ENCODE results near the gene CSNK1E.

The CSNK1E gene

DNA sequence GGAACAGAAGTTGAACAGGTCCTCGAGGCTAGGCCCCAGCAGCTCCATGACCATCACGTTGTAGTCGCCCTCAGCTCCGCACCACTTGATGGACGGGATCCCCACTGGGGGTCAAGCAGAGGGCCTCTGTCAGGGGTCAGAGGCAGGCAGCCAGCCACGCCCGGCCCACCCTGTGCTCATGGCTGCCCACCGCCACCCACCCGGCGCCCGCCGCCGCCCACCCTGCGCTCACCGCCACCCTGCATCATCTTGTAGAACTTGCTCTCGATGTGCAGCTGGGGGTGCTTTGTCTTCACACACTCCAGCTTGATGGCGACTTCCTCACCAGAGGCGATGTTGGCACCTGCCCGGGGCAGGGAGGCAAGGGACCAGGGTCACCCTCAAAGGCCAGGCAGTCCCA is 14.3 kb downstream of the CSNK1E start:
- Mint-ChIP-seq H3K27me3 (ENCODE audit: low read depth, poor library complexity) (no peaks in the 10 kb centered on the region), H3K9me3 (no peaks in the 10 kb centered on the region), H3K27ac (no peak overlapping the region), H3K4me1 (peaks cover 29% of the 10 kb centered on the region), H3K4me3 (no peak overlapping the region), H3K36me3 (ENCODE audit: low read depth) (peaks cover 52% of the 10 kb centered on the region)
- TF ChIP-seq, protein P1, sequence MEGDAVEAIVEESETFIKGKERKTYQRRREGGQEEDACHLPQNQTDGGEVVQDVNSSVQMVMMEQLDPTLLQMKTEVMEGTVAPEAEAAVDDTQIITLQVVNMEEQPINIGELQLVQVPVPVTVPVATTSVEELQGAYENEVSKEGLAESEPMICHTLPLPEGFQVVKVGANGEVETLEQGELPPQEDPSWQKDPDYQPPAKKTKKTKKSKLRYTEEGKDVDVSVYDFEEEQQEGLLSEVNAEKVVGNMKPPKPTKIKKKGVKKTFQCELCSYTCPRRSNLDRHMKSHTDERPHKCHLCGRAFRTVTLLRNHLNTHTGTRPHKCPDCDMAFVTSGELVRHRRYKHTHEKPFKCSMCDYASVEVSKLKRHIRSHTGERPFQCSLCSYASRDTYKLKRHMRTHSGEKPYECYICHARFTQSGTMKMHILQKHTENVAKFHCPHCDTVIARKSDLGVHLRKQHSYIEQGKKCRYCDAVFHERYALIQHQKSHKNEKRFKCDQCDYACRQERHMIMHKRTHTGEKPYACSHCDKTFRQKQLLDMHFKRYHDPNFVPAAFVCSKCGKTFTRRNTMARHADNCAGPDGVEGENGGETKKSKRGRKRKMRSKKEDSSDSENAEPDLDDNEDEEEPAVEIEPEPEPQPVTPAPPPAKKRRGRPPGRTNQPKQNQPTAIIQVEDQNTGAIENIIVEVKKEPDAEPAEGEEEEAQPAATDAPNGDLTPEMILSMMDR (IDR thresholded peaks at IDR 0.05): no peak
- no peak for DNase-seq

DNA sequence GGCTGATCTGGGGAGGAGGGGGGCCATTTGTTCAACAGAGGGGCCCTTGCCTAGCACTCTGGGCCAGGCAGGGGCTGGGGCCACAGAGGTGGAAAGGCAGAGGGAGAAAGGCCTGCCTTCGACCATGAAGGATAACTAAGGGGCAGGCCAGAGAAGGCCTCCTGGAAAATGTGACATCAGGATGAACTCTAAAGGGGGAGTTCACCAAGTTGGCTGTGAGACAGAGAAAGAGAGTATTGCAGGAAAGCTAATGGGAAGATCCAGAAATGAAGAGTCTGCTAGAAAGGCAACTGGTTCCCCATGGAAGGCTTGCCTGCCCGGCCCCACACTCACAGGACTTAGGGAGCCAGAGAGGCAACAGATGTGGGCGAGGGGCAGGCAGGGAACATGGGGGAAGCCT is 16.3 kb downstream of the CSNK1E start:
- Mint-ChIP-seq H3K27ac (peak overlapping the region; percentile 92), H3K27me3 (ENCODE audit: low read depth, poor library complexity) (no peaks in the 10 kb centered on the region), H3K9me3 (no peaks in the 10 kb centered on the region), H3K4me1 (peaks cover 18% of the 10 kb centered on the region), H3K36me3 (ENCODE audit: low read depth) (peaks cover 64% of the 10 kb centered on the region), H3K4me3 (no peak overlapping the region)
- TF ChIP-seq, protein P1 (IDR thresholded peaks at IDR 0.05): no peak
- DNase-seq: no peak

DNA sequence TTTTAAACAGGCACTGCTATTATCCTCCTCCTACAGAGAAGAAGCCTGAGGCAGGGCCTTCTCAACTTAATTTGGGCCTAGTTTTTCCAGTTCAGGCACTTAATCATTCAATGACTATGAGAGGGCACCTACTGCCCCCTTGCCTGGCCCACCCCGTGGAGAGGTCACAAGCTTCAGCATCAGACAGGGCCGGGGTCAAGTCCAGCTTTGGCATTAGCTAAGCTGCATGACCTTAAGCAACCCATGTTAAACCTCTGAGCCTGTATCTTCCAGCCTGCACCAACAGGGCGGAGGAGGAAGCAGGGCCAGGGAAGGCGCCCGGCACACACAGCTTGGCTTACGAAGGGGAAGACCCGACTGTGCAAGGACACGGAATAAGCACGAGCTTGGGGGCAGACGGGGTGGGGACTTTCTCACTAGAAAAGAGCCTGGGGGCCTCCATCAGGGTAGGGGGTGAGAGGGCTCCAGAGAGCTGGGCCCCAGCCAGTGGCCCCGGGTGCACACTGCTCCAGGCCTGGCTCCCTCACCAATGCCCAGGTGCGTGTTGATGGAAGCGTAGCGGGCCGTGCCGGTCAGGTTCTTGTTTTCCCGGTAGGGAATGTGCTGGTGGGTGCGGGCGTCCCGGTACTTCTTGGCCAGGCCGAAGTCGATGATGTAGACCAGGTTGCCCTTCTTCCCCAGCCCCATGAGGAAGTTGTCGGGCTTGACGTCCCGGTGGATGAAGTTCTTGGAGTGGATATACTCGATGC is 16.9 kb downstream of the CSNK1E start:
- H3K27ac Mint-ChIP-seq: peak overlapping the region; percentile 65
- no peaks in the 10 kb centered on the region for H3K9me3 Mint-ChIP-seq
- H3K36me3 Mint-ChIP-seq (ENCODE audit: low read depth): peaks cover 62% of the 10 kb centered on the region
- TF ChIP-seq, protein P1 (IDR thresholded peaks at IDR 0.05): no peak
- H3K4me3 Mint-ChIP-seq: no peak overlapping the region
- no peaks in the 10 kb centered on the region for H3K27me3 Mint-ChIP-seq (ENCODE audit: low read depth, poor library complexity)
- no peak for DNase-seq
- H3K4me1 Mint-ChIP-seq: peaks cover 12% of the 10 kb centered on the region

DNA sequence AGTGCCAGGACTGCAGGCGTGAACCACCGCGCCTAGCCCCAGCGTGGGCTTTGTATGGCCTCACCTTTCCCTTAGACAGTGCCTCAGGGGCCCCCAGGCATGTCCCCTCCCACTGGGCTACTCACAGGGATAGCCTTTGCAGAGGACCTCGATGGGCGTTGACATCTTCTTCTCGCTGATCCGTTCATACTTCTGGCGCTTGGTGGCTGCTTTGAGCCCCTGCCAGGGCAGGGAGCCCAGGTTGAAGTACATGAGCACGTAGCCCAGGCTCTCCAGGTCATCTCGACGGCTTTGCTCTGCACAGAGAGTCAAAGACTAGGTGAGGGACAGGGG is 17.5 kb downstream of the CSNK1E start:
- Mint-ChIP-seq H3K4me3 (no peak overlapping the region), H3K9me3 (no peaks in the 10 kb centered on the region)

DNA sequence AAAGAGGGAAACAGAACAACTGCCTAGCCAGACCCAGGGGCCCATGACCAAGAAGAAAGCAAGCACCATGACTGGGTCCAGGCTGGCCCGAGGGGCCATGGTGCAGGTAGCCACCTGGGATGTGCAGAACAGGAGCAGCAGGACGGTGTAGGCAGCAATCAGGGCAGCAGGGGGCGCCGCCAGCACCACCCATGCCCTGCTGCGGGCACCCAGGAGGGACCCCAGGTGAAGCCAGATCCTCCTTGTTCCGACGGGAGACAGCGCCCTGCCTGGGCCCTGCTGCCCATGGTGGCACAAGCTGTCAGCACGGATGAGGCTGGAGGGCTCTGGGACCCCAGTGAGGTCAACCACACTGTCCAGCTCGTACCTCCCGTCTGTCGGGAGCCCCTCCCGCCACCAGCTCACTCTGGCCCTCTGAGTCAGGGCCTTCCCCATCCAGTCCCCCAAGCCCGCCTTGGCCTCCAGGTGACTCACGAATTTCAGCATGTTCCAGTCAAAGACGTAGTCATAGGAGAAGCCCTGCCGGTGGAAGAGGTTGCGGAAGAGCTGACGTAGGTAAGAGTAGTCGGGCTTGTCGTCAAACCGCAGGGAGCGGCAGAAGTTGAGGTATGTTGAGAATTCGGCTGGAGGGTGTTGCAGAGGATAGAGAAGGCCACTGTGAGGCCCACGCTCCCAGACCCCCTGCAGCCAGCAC is 18.8 kb downstream of the CSNK1E start:
- no peak overlapping the region for H3K4me3 Mint-ChIP-seq
- H3K36me3 Mint-ChIP-seq (ENCODE audit: low read depth): peaks cover 55% of the 10 kb centered on the region
- H3K4me1 Mint-ChIP-seq: no peaks in the 10 kb centered on the region
- no peaks in the 10 kb centered on the region for H3K27me3 Mint-ChIP-seq (ENCODE audit: low read depth, poor library complexity)
- peak; percentile 23 for DNase-seq
- peak overlapping the region; percentile 45 for H3K27ac Mint-ChIP-seq
- H3K9me3 Mint-ChIP-seq: no peaks in the 10 kb centered on the region
- TF ChIP-seq, protein P1 (IDR thresholded peaks at IDR 0.05): peak; percentile 34

More for the DNA sequence above, 17.5 kb downstream of the CSNK1E start:
- Mint-ChIP-seq H3K27me3 (ENCODE audit: low read depth, poor library complexity) (no peaks in the 10 kb centered on the region), H3K36me3 (ENCODE audit: low read depth) (peaks cover 60% of the 10 kb centered on the region), H3K4me1 (peaks cover 10% of the 10 kb centered on the region), H3K27ac (peak overlapping the region; percentile 65)
- no peak for DNase-seq
- TF ChIP-seq, protein P1 (IDR thresholded peaks at IDR 0.05): no peak

Measured in nephron progenitor cell (in vitro differentiated cells).